ENCODE results near the gene ATP8B1.

ATP8B1 gene

DNA sequence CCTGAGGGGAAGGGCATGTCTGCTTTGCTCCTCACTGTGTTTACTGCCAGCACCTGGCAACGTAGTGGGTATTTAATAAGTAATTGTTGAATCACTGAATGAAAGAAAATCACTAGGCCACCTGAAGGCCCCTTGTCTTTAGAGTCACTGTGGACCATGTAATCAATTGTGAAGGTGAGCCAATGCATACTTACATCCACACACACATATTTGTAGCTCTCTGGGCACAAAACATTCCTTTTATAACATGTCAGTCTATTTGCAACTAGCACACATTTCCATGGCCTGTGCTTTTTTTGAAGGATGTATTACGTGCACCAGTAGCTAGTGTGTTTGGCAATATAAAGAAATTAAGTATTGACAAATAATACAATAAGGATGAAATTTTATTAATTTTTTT, 11.2 kb downstream of the ATP8B1 start:
- no peak for DNase-seq

DNA sequence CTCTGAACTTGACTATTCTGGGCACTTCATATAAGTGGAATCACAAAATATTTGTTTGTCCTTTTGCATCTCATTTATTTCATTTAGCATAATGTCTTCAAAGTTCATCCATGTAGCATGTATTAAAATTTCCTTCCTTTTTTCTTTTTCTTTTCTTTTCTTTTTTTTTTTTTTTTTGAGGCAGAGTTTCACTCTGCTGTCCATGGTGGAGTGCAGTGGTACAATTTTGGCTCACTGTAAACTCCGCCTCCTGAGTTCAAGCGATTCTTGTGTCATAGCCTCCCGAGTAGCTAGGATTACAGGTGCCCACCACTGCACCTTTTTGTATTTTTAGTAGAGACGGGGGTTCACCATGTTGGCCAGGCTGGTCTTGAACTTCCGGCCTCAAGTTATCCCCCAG, 11.9 kb downstream of the ATP8B1 start:
- no peak for DNase-seq

GRCh38 chr18:57790316-57790715, 12.8 kb downstream of the ATP8B1 start:
- DNase-seq: no peak

DNA sequence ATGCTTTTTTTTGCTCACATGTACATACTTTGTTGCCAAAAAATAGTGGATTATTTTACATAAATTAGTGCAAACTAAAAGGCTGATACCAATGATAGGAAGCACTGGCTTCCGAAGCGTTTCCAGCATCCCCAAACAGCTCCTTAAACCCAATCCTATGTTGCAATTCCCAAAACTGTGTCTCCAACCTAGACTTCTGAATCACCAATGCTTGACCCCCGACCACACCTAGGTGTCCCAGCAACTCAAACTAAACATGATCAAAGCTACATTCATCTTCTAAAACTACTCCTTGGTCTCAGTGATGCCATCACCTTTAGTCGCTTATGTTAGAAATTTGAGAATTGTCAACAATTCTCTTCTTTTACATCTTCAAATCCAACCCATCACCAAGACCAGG, 13.4 kb downstream of the ATP8B1 start:
- DNase-seq: no peak

DNA sequence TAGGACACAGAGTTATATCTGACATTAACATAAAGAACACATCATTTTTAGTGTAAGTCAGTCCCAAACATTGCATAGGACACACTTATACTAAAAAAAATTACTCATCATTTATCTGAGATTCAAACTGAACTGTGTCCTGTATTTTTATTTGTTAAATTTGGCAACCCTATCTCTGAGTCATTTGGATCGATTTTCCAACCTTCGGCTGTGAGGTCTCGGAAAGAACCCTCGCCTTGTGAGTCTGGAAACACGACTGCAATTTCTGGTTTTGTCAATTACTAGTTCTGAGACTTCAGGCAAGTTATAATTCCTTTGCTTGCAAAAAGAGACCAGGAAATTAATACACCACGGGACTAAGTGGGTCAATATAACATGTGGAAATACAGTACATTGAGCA, 14.0 kb downstream of the ATP8B1 start:
- DNase-seq: no peak

GRCh38 chr18:57787068-57787685, 15.9 kb downstream of the ATP8B1 start:
- peak in 1 of 2 donors; percentile 28 for DNase-seq

GRCh38 chr18:57785751-57786437, 17.2 kb downstream of the ATP8B1 start:
- DNase-seq: no peak

DNA sequence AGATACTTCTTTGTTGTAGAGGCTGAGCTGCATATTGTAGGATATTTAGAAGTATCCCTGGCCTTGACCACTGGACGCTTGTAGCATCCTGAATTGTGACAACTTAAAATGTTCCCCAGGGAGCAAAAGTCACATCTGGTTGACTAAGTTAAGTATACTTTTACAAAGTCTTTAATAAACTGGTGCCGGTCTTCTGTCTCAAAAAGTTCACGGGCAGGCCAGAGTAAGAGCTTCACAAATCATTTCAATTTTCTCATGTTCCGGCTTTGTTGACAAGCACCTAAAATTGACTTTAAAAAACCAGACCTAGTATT, 18.4 kb downstream of the ATP8B1 start:
- DNase-seq: no peak

GRCh38 chr18:57784034-57784800, 18.9 kb downstream of the ATP8B1 start:
- DNase-seq: peak; percentile 40 to 56

GRCh38 chr18:57782049-57782448, 21.1 kb downstream of the ATP8B1 start:
- DNase-seq: no peak

DNA sequence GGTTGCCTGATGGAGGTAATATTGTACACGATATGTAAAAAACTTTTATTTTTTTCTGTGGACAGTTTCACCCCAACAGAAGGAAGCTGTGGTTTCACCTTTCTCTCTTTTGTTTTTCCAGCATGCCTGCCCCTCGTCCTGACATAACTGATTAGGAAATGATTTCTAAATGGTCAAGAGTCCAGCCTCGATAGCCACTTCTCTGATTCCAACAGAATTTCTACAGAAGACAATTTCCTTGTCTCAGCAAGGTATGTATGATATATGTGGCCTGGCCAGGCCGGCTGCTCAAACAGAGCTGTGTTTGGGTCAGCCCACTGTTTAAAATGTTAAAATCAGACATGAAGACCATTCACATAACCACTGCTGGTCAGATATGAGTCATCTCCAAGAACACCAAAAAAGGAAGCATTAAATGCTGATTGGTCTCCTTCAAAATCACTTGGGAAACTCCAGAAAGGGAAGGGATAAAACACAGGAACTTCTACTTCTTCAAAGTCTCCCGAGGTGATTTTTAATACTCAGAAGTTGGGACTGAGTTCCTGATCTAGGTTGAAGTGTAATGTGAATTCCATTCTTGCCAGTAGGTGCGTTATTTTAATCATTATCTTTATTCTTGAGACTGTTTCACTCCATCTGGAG, 22.3 kb downstream of the ATP8B1 start:
- DNase-seq: peak; percentile 66 to 74

GRCh38 chr18:57780318-57780705, 22.8 kb downstream of the ATP8B1 start:
- DNase-seq: peak; percentile 14 to 28

GRCh38 chr18:57776767-57777166, 26.3 kb downstream of the ATP8B1 start:
- no peak for DNase-seq

DNA sequence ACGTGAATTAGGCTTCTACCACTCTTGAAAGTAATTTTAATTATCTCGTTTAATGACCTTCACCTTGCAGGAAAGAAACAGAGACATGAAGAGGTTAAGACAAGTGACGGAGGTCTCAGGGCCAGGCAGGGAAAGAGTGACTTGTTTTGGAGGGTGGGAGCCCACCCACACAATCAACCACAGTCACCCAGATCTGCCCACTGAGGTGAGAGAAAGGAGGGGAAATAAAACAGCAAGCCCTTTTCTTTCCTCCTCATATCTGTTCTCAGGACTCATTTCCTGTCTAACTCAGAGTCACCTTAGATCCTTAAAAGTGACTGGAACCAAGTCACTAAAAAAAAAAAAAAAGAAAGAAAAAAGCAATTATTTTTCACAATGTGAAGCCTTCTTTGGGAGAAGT, 26.8 kb downstream of the ATP8B1 start:
- no peak for DNase-seq

DNA sequence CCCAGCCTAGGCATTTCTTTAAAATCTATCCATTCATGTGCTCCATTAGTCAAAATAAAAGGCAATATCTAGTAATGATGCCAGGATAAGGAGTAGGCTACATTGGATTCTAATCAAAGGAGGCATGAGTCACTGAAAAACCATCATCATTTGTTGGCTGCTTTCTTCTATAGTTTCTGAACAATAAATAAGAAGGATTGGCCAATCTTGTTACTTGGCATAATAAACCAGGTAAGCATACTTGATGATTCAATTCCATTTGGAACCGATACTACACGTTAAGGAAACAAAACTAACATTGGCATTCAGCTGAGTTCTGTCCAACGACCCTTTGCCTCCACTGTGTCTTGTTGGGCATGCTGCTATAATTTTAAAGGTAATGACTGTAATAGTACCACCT, 27.2 kb downstream of the ATP8B1 start:
- no peak for DNase-seq

DNA sequence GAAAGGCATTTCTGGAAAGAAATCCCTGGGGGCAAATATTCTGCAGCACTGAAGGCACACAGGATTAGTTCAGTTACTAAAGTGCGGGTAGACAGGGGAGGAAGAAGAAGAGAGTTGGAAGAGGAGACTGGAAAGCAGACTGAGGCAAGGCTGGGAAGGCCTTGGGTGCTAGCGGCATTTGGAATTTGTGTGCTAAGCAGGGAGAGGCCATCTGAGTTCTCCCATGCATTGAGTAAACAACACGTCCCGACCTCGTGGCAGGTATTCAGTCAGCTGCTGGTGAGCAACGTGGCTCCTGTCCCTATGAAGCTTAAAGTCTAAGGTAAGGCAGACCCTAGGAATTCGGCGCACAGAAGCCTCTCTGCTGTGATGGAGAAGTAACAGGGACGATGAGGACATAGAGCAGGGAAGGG, 30.7 kb downstream of the ATP8B1 start:
- no peak for DNase-seq

- DNase-seq: no peak
Measured at GRCh38 chr18:57771626-57772025, 31.5 kb downstream of the ATP8B1 start.

DNA sequence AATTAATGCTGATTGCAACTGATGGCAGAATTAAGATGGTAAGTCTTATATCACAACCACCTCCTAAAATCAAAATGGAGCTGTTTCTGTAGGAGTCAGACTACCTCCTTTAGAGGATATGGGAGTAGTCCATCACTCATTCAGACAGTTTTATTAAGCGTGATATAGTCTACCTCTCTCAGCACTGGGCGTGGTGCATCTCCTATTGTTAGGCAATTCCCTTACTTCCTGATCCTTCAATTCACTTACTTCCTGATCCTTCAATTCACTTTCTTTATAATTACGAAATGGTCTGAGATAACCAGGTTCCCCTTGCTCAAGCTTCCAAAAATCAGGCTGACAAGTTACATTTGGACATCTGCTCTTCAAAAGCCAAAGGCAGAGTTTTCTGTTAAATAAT, 31.9 kb downstream of the ATP8B1 start:
- DNase-seq: peak; percentile 66 to 88

GRCh38 chr18:57768537-57769326, 34.4 kb downstream of the ATP8B1 start:
- no peak for DNase-seq

GRCh38 chr18:57767259-57768050, 35.7 kb downstream of the ATP8B1 start:
- DNase-seq: peak in 1 of 2 donors; percentile 10

DNA sequence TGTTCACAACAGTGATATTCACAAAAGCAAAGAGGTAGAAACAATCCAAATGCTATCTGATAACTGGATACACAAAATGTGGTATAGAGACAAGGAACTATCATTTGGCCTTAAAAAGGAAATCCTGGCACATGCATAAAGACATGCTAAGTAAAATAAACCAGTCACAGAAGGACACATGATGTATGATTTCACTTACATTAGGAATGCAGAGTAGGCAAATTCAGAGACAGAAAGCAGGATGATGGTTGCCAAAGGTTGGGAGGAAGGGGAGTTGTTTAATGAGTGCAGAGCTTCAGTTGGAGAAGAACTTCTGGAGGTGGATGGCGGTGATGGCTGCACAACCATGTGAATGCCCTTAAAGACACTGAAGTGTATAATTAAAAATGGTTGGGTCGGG, 38.1 kb downstream of the ATP8B1 start:
- no peak for DNase-seq

DNA sequence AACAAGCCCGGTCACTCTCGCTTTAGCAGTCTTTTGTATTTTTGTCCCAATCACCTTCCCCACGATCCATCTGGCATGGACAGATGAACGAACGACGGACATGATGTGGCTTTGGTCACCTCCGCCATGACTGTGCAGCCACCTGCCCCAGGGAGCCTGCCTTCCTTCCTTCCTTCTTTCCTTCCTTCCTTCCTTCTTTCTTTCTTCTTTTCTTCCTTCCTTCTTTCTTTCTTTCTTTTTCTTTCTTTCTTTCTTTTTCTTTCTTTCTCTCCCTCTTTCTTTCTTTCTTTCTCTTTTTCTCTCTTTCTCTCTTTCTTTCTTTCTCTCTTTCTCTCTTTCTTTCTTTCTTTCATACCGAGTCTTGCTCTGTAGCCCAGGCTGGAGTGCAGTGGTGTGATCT, 39.0 kb downstream of the ATP8B1 start:
- no peak for DNase-seq
